ENCODE results near the gene STK38. TPM values are rescaled to one million over a fixed set of nuclear protein-coding genes. Genes with fewer than 3 reads are reported as not detected.

STK38 gene
- total RNA-seq, 1 donor from 2014 or later = 41.4 TPM

DNA sequence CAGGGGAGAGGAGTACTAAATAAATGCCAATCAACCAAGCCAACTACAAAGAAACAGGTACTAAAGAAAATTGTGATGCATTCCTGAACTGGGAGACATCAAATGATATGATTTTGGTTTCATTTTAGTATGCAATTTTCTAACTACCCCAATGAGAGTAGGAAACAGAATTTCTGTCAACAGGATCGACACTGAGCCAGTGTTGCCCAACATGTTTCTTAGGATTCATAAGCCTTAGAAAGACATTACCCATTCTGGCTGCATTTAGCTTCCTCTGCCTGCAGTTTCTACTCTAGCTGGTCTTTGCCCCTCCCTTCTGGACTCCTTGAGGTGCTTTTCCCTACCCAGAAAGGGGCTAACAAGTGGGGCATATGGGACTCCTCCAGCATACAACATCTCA lies 54.7 kb downstream of the STK38 start:
- Mint-ChIP-seq H3K4me1 (ENCODE audit: unreplicated experiment) (peaks cover 6% of the 10 kb centered on the region), H3K9me3 (ENCODE audit: unreplicated experiment) (no peaks in the 10 kb centered on the region), H3K4me3 (ENCODE audit: unreplicated experiment) (no peak overlapping the region), H3K36me3 (ENCODE audit: low read depth, unreplicated experiment) (peaks cover 46% of the 10 kb centered on the region), H3K27ac (ENCODE audit: unreplicated experiment) (no peak overlapping the region), H3K27me3 (ENCODE audit: unreplicated experiment) (peaks cover 5% of the 10 kb centered on the region)
- TF ChIP-seq, protein P1, sequence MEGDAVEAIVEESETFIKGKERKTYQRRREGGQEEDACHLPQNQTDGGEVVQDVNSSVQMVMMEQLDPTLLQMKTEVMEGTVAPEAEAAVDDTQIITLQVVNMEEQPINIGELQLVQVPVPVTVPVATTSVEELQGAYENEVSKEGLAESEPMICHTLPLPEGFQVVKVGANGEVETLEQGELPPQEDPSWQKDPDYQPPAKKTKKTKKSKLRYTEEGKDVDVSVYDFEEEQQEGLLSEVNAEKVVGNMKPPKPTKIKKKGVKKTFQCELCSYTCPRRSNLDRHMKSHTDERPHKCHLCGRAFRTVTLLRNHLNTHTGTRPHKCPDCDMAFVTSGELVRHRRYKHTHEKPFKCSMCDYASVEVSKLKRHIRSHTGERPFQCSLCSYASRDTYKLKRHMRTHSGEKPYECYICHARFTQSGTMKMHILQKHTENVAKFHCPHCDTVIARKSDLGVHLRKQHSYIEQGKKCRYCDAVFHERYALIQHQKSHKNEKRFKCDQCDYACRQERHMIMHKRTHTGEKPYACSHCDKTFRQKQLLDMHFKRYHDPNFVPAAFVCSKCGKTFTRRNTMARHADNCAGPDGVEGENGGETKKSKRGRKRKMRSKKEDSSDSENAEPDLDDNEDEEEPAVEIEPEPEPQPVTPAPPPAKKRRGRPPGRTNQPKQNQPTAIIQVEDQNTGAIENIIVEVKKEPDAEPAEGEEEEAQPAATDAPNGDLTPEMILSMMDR (IDR thresholded peaks at IDR 0.05; ENCODE audit: unreplicated experiment) = no peak
- DNase-seq (ENCODE audit: low spot score) = no peak

DNA sequence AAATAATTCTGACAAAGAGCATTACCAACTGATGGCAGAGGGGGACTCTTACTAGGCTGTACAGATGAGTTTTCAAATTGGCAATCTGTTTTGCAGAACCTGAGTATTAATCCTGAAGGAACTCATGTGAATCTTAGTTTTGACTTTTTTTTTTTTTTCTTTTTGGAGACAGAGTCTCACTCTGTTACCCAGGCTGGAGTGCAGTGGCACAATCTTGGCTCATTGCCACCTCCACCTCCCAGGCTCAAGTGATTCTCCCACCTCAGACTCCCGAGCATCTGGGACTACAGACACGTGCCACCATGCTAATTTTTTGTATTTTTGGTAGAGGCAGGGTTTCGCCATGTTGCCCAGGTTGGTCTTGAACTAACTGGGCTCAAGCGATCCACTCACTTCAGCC lies 55.2 kb downstream of the STK38 start:
- Mint-ChIP-seq H3K27me3 (ENCODE audit: unreplicated experiment) (peaks cover 3% of the 10 kb centered on the region), H3K4me3 (ENCODE audit: unreplicated experiment) (no peak overlapping the region), H3K9me3 (ENCODE audit: unreplicated experiment) (no peaks in the 10 kb centered on the region), H3K27ac (ENCODE audit: unreplicated experiment) (no peak overlapping the region), H3K36me3 (ENCODE audit: low read depth, unreplicated experiment) (peaks cover 46% of the 10 kb centered on the region), H3K4me1 (ENCODE audit: unreplicated experiment) (peaks cover 6% of the 10 kb centered on the region)
- no peak for DNase-seq (ENCODE audit: low spot score)
- TF ChIP-seq, protein P1 (IDR thresholded peaks at IDR 0.05; ENCODE audit: unreplicated experiment) = no peak

- no peaks in the 10 kb centered on the region for H3K9me3 Mint-ChIP-seq (ENCODE audit: unreplicated experiment)
- no peak overlapping the region for H3K27ac Mint-ChIP-seq (ENCODE audit: unreplicated experiment)
- H3K4me1 Mint-ChIP-seq (ENCODE audit: unreplicated experiment) = peaks cover 8% of the 10 kb centered on the region
- H3K36me3 Mint-ChIP-seq (ENCODE audit: low read depth, unreplicated experiment) = peaks cover 43% of the 10 kb centered on the region
- DNase-seq (ENCODE audit: low spot score) = no peak
- H3K4me3 Mint-ChIP-seq (ENCODE audit: unreplicated experiment) = no peak overlapping the region
- TF ChIP-seq, protein P1 (IDR thresholded peaks at IDR 0.05; ENCODE audit: unreplicated experiment) = no peak
- peaks cover 3% of the 10 kb centered on the region for H3K27me3 Mint-ChIP-seq (ENCODE audit: unreplicated experiment)
Observed at GRCh38 chr6:36491378-36491965, 55.8 kb downstream of the STK38 start.

DNA sequence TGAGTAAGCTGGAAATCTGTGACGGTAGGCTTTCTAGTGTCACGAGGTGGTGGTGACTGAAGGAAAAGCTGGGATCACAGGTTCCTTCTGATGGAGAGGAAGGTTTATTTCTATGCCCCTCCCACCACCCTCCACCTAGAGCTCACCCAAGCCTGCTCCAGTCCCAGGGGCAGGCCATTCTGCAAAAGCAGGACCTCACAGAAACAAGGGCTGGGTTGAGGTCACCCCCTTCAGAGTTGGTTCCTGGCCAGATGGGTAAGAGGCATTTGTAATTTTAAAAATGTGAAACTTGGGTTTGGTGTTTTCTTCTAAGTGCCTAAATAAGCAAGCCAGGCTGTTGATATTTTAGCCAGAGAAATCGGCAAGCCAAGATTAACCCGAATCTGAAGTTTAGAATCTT lies 57.9 kb downstream of the STK38 start:
- Mint-ChIP-seq H3K4me3 (ENCODE audit: unreplicated experiment) (no peak overlapping the region), H3K27me3 (ENCODE audit: unreplicated experiment) (peaks cover 3% of the 10 kb centered on the region), H3K27ac (ENCODE audit: unreplicated experiment) (no peak overlapping the region), H3K9me3 (ENCODE audit: unreplicated experiment) (no peaks in the 10 kb centered on the region), H3K4me1 (ENCODE audit: unreplicated experiment) (peaks cover 7% of the 10 kb centered on the region), H3K36me3 (ENCODE audit: low read depth, unreplicated experiment) (peaks cover 29% of the 10 kb centered on the region)
- TF ChIP-seq, protein P1 (IDR thresholded peaks at IDR 0.05; ENCODE audit: unreplicated experiment) = no peak
- DNase-seq (ENCODE audit: low spot score) = no peak

DNA sequence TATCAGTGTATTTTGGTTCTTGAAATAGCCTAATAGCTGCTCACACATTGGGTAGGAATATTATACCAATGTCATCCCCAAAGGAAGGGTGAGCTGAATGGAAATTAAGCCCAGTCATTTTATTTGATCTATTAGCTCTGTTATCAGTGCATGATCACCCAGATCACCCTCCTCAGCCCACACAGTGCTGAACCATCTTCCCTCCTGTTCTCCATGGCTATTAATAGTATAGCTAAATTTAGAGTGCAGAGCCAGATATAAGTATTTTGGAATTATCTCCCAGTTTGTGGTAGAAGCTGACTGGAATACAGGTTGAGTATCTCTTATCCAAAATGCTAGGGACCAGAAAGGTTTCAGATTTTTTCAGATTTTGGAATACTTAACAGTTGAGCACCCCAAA lies 59.1 kb downstream of the STK38 start:
- Mint-ChIP-seq H3K4me3 (ENCODE audit: unreplicated experiment) (no peak overlapping the region), H3K4me1 (ENCODE audit: unreplicated experiment) (peaks cover 2% of the 10 kb centered on the region), H3K27me3 (ENCODE audit: unreplicated experiment) (no peaks in the 10 kb centered on the region), H3K9me3 (ENCODE audit: unreplicated experiment) (no peaks in the 10 kb centered on the region), H3K27ac (ENCODE audit: unreplicated experiment) (no peak overlapping the region), H3K36me3 (ENCODE audit: low read depth, unreplicated experiment) (peaks cover 17% of the 10 kb centered on the region)
- TF ChIP-seq, protein P1 (IDR thresholded peaks at IDR 0.05; ENCODE audit: unreplicated experiment) = no peak
- no peak for DNase-seq (ENCODE audit: low spot score)

Data from endothelial cell (in vitro differentiated cells).